ENCODE results near the gene BIRC6.
"Not testable (repeated sequence)": the region's sequence is repeated elsewhere in the genome, so short reads cannot be mapped to it uniquely, and the experiment has no call there.

The BIRC6 gene

DNA sequence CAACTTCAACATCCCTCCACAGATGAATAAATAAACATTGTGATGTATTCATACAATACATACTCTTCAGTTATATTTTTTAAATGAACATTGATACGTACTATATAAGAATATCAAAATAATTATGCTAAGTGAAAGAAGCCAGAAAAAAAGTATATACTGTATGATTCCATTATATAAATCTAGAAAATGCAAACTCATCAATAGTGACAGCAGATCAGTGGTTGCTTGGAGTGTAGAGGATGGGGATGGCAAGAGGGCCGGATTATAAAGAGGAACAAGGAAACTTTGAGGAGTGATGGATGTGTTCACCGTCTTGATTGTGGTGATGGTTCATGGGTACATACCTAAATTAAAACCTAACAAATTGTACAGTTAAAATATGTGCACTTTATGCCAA lies 268.0 kb downstream of the BIRC6 start:
- no peak for DNase-seq

DNA sequence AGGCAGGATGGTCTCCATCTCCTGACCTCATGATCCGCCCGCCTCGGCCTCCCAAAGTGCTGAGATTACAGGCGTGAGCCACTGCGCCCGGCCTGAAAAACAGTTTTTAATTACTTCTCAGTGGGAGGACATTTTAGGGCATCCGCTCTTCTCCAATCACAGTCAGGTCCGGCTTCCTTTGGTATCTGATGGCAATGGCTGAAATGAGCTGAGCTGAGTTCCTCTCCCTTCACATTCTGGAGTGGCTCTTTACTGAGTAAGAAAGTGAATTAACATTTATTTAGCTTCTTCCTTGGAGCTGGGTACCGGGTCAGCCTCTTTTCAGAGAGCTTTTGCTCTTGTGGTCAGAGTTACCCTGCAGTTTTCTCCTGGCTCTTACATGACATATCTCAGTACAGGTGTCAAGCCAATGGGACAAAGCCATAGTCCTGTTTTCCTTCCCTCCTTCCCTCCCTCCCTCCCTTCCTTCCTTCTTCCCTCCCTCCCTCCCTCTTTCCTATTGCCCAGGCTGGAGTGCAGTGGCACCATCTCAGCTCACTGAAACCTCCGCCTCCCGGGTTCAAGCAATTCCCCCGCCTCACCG lies 269.9 kb downstream of the BIRC6 start:
- no peak for DNase-seq

DNA sequence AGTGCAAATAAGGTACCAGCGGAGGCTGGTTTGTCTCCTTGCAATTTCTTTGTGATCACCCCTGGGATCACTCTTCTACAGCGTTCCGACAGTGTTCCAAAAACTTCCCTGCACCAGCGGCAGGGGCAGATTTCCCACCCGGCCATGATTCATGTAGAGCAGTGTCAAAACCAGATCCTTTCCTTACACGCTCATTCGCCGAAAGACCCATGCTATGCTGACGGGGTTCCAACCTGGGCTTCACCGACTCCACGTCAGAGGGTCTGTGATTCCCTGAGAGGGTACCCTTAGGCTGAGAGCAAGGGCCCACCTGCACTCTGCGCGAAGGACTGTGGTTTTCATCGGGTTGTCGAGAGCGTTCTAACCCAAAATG lies 270.6 kb downstream of the BIRC6 start:
- peak; percentile 41 to 51 for DNase-seq

DNA sequence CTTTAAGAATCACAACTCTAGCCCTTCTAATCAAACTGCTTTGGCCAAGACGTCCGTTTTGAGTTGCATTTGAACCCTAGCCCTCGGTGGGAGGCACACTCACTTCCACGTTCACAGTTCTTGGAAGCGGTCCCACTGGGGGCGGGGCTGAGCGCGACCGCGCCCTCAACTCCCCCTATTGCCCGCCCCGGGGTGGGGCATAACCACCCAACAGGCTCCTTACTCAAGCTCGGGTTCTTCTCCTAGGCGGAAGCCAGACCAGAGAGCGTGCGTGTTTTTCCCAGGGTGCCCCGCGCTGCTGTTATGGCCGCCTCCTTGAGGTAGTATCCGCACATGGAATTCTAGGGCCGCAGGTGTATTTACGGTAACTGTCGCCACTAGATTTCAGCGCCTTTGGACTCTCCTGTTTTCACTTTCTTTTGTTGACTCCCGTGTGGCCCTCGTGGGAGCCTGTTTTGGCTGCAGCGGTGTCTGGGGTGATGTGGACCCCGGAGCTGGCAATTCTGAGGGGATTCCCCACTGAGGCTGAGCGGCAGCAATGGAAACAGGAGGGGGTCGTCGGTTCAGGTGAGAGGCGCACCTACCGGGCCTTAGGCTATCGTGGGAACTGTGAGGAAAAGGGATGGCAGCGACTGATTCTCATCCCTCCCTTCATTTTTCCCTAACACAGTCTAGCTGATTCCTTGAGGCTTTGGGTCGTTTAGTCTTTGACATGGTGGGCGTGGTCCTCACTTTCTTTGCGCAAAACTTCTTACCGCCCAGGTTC lies 271.2 kb downstream of the BIRC6 start, which contains the start of gene TTC27:
Gene TTC27 (plus strand): TSS at position 237 of the 766 bp plus-strand sequence. CDS start 243 bp downstream, at position 480.
- DNase-seq = peak; percentile 96 to 97

DNA sequence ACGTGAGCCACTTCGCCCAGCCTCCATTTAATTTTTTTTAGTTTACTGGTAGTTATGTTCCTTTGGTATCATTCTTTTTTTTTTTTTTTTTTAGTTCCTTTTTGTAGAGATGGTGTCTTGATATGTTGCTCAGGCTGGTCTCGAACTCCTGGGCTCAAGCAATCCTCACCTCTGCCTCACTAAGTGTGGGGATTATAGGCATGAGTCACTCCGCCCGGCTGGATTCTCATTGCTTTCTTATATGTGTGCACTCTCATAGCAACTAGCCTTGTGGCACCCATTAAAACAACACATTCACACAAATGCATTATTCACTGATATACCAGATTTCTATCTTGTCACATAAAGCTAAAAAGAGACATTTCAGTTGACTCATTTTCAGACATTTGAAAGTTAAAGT lies 275.3 kb downstream of the BIRC6 start:
- peak; percentile 20 to 43 for DNase-seq

DNA sequence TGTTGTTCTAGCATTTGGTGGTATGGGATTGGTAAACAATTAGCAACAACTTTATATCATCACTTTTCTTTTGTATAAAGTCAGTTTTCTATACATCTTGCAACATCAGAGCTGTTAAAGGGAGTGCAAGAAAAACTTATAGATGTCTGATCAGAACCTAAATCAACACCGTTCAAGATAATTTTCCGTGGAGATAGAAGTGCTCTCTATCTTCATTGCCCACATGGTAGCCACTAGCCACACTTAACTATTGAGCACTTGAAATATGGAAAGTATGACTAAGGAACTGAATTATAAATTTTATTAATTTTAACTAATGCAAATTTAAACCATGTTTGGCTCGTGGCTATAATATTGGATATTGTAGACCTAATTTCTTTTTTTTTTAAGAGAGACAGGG lies 276.2 kb downstream of the BIRC6 start:
- DNase-seq = no peak

DNA sequence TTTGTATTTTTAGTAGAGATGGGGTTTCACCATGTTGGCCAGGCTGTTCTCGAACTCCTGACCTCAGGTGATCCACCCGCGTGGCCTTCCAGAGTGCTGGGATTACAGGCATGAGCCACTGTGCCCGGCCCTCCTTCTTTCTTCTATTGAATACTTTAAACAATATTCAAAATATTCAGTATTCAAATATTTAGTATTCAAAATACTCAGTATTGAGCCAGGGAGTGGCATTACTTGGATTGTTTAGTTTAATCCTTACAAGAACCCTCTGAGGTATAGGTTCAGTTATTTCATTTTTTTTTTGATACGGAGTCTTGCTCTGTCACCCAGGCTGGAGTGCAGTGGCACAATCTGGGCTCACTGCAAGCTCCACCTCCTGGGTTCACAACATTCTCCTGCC lies 281.7 kb downstream of the BIRC6 start:
- DNase-seq = not testable (repeated sequence)

DNA sequence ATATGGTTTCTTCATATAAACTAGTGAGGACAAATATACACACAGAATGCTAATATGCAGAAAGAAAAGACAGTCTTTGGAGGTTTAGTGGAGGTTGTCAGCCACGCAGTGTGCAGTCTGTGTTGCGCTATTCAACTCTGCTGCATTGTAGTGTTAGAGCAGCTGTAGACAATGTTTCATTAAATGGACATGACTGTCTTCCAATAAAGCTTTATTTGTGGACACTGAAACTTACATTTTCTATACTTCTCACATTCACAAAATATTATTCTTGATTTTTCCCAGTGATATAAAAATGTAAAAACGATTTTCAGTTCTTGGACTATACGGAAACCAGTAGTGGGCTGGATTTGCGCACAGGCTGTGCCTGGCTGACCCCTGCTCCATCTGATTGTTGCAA lies 284.4 kb downstream of the BIRC6 start:
- no peak for DNase-seq

DNA sequence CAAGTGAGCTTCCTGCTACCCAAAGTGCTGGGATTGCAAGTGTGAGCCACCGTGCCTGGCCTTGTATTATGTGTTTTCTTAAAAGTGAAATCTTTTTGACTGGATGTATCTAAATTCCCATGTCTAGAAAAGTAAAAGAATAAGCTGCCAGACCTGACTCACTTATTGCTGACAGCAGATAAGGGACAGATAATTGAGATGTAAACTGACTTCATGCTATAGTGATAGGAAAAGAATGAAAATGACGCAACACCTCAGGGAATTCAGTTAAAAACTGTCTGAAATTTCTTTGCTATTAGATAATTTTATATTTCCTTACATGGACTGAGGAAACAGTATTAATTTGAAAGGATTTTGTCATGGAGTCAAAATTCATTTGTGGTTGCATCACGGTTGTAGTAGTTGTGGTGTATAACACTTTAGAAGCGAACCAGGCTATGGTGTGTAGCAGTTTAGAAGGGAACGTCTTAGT lies 290.4 kb downstream of the BIRC6 start:
- no peak for DNase-seq

DNA sequence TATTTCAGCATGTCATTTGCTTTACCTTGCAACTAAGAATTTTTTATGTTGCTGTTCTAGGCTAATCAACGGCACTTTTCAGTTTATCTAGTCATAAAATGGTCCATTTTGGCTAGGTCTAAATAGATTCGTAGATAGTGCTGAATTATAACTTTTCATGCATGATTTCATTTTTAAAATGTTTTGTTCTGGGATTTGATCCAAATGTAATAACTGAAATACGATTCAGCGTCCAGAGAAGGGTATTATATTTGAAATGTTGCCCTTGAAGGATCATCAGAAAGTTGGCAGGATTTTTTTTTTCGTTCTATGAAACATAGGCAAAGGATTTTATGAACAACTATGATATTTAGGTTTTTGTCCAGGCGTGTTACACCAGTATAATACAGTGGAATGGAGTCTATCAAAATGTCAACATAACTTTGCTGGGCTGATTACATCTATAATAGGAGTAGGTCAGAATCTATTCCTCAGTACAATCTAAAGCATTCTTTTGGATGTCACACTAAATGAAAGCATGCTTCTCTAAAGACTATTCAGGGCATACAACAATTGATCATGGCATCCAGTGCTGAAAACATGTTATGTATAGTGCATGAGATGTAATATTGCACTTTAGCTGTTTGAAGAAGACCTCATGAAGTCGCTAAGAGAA lies 295.9 kb downstream of the BIRC6 start:
- DNase-seq = no peak

DNA sequence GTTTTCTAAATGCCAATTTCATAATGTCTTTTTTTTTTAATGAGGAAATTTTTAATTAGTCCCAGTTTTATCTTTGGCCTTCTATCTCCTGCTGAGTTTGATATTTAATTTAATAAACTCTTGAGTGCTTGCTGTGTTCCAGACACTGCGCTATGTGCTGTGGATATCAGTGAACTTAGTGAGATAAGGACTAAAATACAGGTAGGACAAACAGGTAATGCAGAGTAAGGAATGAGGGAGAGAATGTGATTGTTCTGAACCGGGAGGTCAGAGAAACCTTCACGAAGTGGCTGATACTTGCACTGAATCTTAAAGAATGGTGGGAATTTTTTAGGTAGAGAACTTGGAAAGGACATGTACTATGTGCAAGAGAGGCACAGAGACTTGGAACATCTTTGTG lies 299.2 kb downstream of the BIRC6 start:
- no peak for DNase-seq

DNA sequence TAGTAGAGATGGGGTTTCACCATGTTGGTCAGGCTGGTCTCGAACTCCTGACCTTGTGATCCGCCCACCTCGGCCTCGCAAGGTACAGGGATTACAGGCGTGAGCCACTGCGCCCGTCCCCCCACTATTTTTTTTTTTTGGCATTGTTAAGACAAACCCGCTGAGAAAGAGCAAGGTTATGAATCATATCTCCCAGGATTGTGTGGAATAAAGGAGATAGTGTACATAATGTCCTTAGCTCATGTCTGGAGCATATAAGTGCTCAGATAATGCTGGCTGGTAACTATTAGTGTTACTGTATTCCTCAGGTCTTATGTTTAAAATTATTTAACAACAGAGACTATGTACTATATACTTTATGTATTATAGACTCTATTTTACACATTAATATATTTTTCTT lies 307.0 kb downstream of the BIRC6 start:
- DNase-seq = no peak

DNA sequence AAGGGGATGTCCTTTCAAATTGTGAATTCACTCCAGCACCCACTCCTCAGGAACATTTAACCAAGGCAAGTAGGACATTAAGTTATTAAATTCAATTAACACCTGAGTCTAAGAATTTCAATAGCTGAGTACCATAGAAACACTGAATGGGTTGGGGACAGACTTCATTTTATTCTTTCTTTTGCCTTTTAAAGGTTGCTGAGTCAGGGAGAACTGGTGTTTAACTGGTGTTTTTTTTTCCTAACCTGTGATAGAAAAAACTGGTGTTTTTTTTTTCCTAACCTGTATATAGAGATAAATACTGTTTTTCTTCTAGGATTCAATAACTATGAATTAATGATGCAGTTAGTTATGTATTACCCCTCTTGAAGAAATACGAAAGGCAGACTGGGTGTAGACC lies 309.9 kb downstream of the BIRC6 start:
- no peak for DNase-seq

DNA sequence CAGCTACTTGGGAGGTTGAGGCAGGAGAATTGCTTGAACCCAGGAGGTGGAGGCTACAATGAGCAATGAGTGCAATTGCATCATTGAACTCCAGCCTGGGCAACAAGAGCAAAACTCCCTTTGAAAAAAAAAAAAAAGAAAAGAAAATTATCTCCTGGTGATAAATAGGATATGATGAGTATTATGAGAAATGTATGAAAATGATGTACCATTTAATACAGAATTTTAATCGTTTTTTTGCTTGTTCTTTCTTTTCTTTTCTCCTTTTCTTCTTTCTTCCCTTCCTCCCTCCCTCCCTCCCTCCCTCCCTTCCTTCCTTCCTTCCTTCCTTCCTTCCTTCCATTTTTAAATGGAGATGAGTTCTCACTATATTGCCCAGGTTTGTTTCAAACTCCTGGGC lies 311.4 kb downstream of the BIRC6 start:
- DNase-seq = no peak
